K562 (cell line): ENCODE data around the gene SLC16A1. TPM values are rescaled to one million over a fixed set of nuclear protein-coding genes. Genes with fewer than 3 reads are reported as not detected.

ENCODE experiments used
- ATF1 ChIP-seq, 2 experiments: fragments of 450-650 bp in 1 of 2; IDR thresholded peaks; 2 replicates each; pipeline ENCODE4 v1.6.1; 2016; ENCODE audit warnings: missing compliant biosample characterization in 1 of 2, missing genetic modification characterization in 1 of 2
- ATF7 ChIP-seq: fragments of 450-650 bp; IDR thresholded peaks from 2 replicates; pipeline ENCODE4 v1.7.1; 2014; ENCODE audit warnings: mild to moderate bottlenecking, moderate library complexity
- CTBP1 ChIP-seq: fragments of 450-650 bp; IDR thresholded peaks from 2 replicates; pipeline ENCODE4 v1.6.1; 2016; ENCODE audit warnings: borderline replicate concordance
- E2F8 ChIP-seq: fragments of 450-650 bp; IDR thresholded peaks from 2 replicates; pipeline ENCODE4 v1.7.1; 2018; ENCODE audit warnings: mild to moderate bottlenecking, low read depth; ENCODE audit not compliant: partially characterized antibody
- FOS ChIP-seq: IDR thresholded peaks from 3 replicates; pipeline ENCODE4 v1.6.1; 2011; ENCODE audit not compliant: insufficient read length; ENCODE audit errors: extremely low read depth
- FOXP1 ChIP-seq: sonication (generic); formaldehyde crosslinking; IDR thresholded peaks from 2 replicates; pipeline ENCODE4 v1.8.0; 2022; ENCODE audit warnings: mild to moderate bottlenecking, missing genetic modification reagents
- IRF2 ChIP-seq: sonication (generic); formaldehyde crosslinking; IDR thresholded peaks from 2 replicates; pipeline ENCODE4 v1.8.1; 2022; ENCODE audit warnings: mild to moderate bottlenecking, missing genetic modification reagents
- JUND ChIP-seq, 2 experiments: IDR thresholded peaks; 2 replicates in 1 of 2; 3 replicates in 1 of 2; pipeline ENCODE4 v1.6.1; 2011; ENCODE audit warnings: borderline replicate concordance in 2 of 2, low read depth in 2 of 2, low read length in 2 of 2, improper control_type of control experiment in 1 of 2, missing biosample characterization in 1 of 2, missing genetic modification characterization in 1 of 2, missing genetic modification reagents in 1 of 2
- KLF6 ChIP-seq: fragments of 250-450 bp; sonication (Bioruptor Pico); IDR thresholded peaks from 2 replicates; pipeline ENCODE4 v1.4.0; 2020; ENCODE audit warnings: mild to moderate bottlenecking, moderate library complexity, borderline replicate concordance
- MYNN ChIP-seq, 2 experiments: sonication (generic); formaldehyde crosslinking in 1 of 2; IDR thresholded peaks; 2 replicates each; pipeline versions ENCODE4 v1.5.0 to v1.6.1; 2016 to 2020; ENCODE audit warnings: antibody characterized with exemption in 1 of 2, missing genetic modification reagents in 1 of 2
- NFIX ChIP-seq: fragments of 250-450 bp; sonication (Bioruptor Pico); IDR thresholded peaks from 2 replicates; pipeline ENCODE4 v1.4.0; 2020; ENCODE audit warnings: low read depth, mild to moderate bottlenecking, moderate library complexity
- PHF21A ChIP-seq: fragments of 450-650 bp; IDR thresholded peaks from 2 replicates; pipeline ENCODE4 v1.6.1; 2017; ENCODE audit warnings: low read depth, borderline replicate concordance
- POLR2H ChIP-seq: IDR thresholded peaks from 2 replicates; pipeline ENCODE4 v1.6.1; 2016; ENCODE audit warnings: missing genetic modification characterization, low read depth, mild to moderate bottlenecking, control low read depth, missing compliant biosample characterization, moderate library complexity
- RBM25 ChIP-seq: fragments of 200-400 bp; formaldehyde crosslinking; IDR thresholded peaks from 2 replicates; pipeline ENCODE4 v1.6.1; 2018; ENCODE audit warnings: low read length, low read depth, moderate library complexity; ENCODE audit not compliant: severe bottlenecking
- SMARCA5 ChIP-seq: fragments of 450-650 bp; IDR thresholded peaks from 2 replicates; pipeline ENCODE4 v1.6.1; 2016
- STAG1 ChIP-seq: sonication (generic); formaldehyde crosslinking; IDR thresholded peaks from 2 replicates; pipeline ENCODE4 v1.5.0; 2020; ENCODE audit warnings: missing genetic modification reagents, borderline replicate concordance
- TBL1XR1 ChIP-seq, 2 experiments: IDR thresholded peaks; 2 replicates each; pipeline ENCODE4 v1.6.1; 2012; ENCODE audit warnings: improper control_type of control experiment in 2 of 2, low read length in 2 of 2, mild to moderate bottlenecking in 1 of 2
- U2AF2 ChIP-seq: fragments of 200-400 bp; formaldehyde crosslinking; optimal IDR thresholded peaks from 2 replicates; pipeline ENCODE3; 2017; ENCODE audit warnings: low read depth, mild to moderate bottlenecking, low read length
- YBX1 ChIP-seq: fragments of 450-650 bp; IDR thresholded peaks from 2 replicates; pipeline ENCODE4 v1.7.1; 2016; ENCODE audit warnings: mild to moderate bottlenecking
- ZBTB12 ChIP-seq: fragments of 250-450 bp; sonication (Bioruptor Pico); IDR thresholded peaks from 2 replicates; pipeline ENCODE4 v1.4.0; 2020
- ZNF134 ChIP-seq: fragments of 250-450 bp; sonication (Bioruptor Pico); conservative IDR thresholded peaks from 2 replicates; pipeline ENCODE4 v1.4.0; 2020
- ZNF41 ChIP-seq: fragments of 250-450 bp; sonication (Bioruptor Pico); conservative IDR thresholded peaks from 2 replicates; pipeline ENCODE4 v1.4.0; 2020; ENCODE audit warnings: mild to moderate bottlenecking
- ZNF518B ChIP-seq: fragments of 250-450 bp; sonication (Bioruptor Pico); IDR thresholded peaks from 2 replicates; pipeline ENCODE4 v1.5.0; 2021; ENCODE audit warnings: mild to moderate bottlenecking, moderate library complexity
- polyA plus RNA-seq, 8 experiments: library from polyadenylated mRNA; depleted of rRNA in 4 of 8; stranded (reverse) in 5 of 8; unstranded in 3 of 8; fragments of >200 nt; fragmentation: Nextera tagmentation in 2 of 8; fragmentation: Illumina TruSeq in 1 of 8; extraction: Ambion mirVana in 2 of 8; extraction: Trizol in 1 of 8; gene quantifications; 2 replicates each; pipeline versions ENCODE4 v1.2.1 to v1.2.3, GENCODE V29; 2011 to 2014; ENCODE audit warnings: inconsistent platforms in 1 of 8, missing spikeins in 1 of 8
- total RNA-seq, 7 experiments: library from RNA; depleted of rRNA in 6 of 7; stranded (reverse); fragments of >200 nt in 6 of 7; fragmentation: Illumina TruSeq in 2 of 7; extraction: Trizol in 2 of 7; gene quantifications; 2 replicates each; pipeline versions ENCODE4 v1.2.1 to v1.2.3, GENCODE V29; 2011 to 2021; ENCODE audit warnings: low replicate concordance in 1 of 7

Gene SLC16A1
- total and polyA plus RNA-seq, 9 of the 15 experiments (the other 6 are each of a cell fraction or from before 2014, with no cell fraction given), result 73.1 to 244 (median 117) TPM

- TF ChIP-seq ZNF518B (CRISPR knock-in tag) (no peak), FOXP1 (CRISPR knock-in tag) (no peak), RBM25 (no peak), FOS (no peak), IRF2 (no peak), E2F8 (no peak), KLF6 (no peak), MYNN (IDR thresholded peaks at IDR 0.05) (0 out of 2 replicates have a peak, but pooled peaks have one; percentile 27), MYNN (CRISPR knock-in tag; IDR thresholded peaks at IDR 0.05) (no peak), TBL1XR1 (IDR thresholded peaks at IDR 0.05; ENCODE audit: low read length in 2 of 2) (no peak; a peak in 1 of 4 replicates), U2AF2 (no peak), POLR2H (no peak), SMARCA5 (no peak), ZBTB12 (CRISPR knock-in tag) (no peak), JUND (IDR thresholded peaks at IDR 0.05; ENCODE audit: borderline replicate concordance, low read depth, low read length) (peak; percentile 86; the same call in 1 of the 2 replicates), JUND (tag; IDR thresholded peaks at IDR 0.05; ENCODE audit: borderline replicate concordance, low read depth, low read length) (peak; percentile 72; the same call in 1 of the 3 replicates), ZNF134 (CRISPR knock-in tag) (no peak), YBX1 (no peak), ATF7 (peak; percentile 71), NFIX (CRISPR knock-in tag) (no peak), PHF21A (no peak), ZNF41 (CRISPR knock-in tag) (no peak), CTBP1 (peak; percentile 85; the same call in 1 of the 2 replicates), ATF1 (CRISPR knock-in tag; IDR thresholded peaks at IDR 0.05) (no peak), ATF1 (tag; IDR thresholded peaks at IDR 0.05) (peak; percentile 82), STAG1 (CRISPR knock-in tag) (peak; percentile 90)
Measured at GRCh38 chr1:112878321-112878720, 77.7 kb downstream of the SLC16A1 start (continued).
